SHP77 (cell line): Measurements from ENCODE around the gene YTHDC2.

Source experiments
- DNase-seq, 2 experiments: peaks; one replicate each; lab custom pipeline; 2025; lab: John Stamatoyannopoulos, UW

The YTHDC2 gene

GRCh38 chr5:113513384-113514288 is at the start of gene YTHDC2:
YTHDC2 (plus strand) TSS chr5:113513694; CDS start chr5:113513896, 202 bp downstream.
- peak; percentile 66 to 84 for DNase-seq

DNA sequence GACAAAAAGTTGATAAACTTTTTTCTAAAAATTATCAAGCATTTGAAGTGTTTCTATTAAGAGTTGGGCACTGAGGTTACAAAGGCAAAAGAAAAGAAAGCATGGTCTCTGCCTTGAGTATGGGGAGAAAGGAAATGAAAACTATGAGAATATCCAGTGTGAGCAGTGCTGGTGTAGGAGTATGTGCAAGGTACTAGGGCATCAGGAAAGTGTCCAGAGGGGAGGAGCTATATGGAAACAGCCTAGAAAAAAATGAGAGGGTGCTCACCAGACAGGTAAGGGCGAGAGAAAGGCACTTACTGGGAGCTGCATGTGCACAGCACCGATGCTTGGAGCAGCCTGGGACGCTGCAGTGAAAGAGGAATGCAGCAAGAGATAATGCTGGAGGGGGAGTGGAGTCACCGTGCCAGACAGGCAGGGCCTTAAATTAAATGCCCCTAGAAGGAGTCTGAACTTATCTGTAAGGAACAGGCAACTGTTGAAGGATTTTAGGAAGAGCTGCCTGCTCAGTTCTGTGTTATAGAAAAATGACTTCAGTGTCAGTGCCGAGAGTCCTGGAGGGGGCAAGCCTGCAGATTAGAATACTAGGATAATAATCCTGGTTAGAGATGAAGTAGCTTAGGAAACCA is 39.3 kb upstream of the YTHDC2 start:
- no peak for DNase-seq

GRCh38 chr5:113478691-113479090 is 34.8 kb upstream of the YTHDC2 start:
- DNase-seq: no peak

DNA sequence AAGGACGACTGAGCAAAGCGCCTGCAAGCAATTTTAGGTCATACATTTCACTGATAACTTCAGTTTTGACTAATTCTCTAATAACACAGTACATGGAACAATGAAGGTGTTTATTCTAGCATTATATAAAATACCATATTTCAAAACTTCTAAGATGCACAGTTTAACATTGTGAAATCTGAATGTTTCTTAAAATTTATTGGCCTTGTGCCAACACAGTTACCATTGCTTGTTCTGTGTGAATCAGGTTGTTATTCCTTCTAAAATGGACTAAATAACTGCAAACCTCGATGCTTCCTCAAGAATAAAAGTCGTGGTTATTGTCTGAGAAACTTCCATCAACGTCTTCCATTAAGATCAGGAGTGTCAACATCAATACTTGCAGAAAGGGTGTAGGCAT is 33.3 kb upstream of the YTHDC2 start:
- no peak for DNase-seq

DNA sequence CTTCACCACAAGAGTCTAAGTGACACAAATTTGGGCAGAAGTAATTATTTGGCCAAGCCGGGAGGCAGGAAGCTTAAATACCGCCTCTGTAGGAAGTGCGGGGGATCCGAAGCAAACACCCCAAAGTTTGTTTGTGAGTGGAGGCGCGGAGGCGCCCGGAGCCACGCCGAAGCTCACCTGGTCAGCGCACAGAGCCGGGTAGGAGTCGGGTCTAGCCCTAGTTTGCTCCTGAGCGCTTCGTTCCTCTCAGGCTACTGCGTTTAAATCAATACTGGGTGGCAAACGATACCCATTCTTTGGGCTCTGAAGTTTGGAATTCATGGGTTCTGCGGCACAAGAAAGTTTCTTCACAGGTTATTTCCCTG is 26.1 kb upstream of the YTHDC2 start:
- DNase-seq: no peak

GRCh38 chr5:113487781-113488644 is 25.5 kb upstream of the YTHDC2 start, which contains the start of gene MCC:
MCC (minus strand) TSS chr5:113488453.
- DNase-seq: peak; percentile 64 to 66

DNA sequence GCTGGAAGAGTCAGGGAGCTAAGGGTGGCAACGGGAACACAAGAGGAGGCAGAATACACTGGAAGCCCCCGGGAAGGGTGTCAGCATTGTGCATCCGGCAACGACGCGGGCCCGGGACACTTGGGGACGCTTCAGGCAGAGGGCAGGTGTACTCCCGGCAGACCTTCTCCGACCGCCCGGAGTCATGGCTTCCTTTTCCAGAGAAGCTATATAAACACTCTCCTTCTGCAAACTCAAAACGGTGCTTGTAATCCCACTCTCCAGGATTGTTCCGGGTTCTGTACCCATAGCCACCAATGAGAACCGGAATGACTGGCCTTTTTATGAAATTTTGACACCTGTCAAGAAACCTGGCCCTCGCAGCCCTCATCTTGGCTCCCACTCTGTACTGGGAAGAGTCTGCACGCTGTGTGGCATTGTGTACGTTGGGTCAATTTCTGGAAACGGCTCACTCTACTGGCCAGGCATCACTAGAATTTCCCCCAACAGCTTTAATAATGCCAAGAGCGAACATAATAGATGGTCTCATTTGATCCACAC is 24.8 kb upstream of the YTHDC2 start:
- no peak for DNase-seq

- no peak for DNase-seq
These were observed 24.2 kb upstream of the YTHDC2 start for GRCh38 chr5:113489299-113489698.

DNA sequence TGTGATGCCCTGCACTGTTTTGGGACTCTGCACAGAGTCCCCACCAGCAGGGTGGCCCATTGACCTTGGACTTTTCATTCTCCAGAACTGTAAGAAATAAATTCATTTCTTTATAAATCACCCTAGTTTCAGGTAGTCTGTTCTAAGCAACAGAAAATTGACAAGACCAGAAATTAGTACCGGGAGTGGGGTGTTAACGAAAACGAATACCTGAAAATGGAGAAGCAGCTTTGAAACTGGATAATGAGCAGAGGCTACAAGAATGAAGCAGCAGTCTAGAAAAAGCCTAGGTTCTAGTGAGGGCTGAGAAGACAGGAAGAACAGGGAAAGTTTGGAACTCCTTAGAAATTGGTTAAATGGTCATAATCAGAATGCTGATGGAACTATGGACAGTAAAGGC is 23.2 kb upstream of the YTHDC2 start:
- no peak for DNase-seq

DNA sequence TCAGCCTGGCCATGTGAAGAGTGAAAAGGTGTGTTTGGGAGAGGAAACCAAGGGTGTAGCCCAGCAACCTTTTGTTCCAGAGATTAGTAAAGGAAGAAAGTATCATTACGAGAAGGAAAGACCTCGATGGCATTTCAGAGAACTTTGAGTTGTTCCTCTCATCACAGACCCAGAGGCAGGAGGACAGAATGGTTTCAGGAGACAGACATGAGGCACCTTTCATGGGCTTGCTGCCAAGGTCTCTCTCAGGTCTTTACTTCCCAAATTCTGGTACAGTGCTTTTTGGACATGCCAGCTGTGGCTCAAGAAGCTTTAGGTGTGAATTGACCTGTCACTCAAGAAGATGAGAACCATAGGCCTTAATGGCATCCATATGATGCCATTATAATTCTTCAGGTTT is 22.5 kb upstream of the YTHDC2 start:
- DNase-seq: no peak

DNA sequence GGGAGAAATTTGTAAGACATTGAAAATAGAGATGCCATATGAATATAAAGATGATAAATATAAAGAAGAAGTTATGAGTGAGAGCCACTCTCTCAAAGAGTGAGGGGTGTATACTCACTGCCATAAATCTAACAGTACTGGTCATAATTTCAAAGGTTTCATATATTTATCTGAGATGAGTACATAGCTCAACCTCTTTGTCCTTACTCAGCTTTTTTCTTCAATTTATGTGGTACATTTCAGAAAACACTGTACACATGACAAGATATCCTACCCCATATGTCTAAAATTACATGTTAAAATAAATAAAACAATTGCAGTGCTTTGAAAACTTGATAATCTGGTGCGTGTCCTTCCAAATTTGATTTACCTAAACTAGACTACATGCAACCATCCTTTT is 20.0 kb upstream of the YTHDC2 start:
- DNase-seq: no peak

DNA sequence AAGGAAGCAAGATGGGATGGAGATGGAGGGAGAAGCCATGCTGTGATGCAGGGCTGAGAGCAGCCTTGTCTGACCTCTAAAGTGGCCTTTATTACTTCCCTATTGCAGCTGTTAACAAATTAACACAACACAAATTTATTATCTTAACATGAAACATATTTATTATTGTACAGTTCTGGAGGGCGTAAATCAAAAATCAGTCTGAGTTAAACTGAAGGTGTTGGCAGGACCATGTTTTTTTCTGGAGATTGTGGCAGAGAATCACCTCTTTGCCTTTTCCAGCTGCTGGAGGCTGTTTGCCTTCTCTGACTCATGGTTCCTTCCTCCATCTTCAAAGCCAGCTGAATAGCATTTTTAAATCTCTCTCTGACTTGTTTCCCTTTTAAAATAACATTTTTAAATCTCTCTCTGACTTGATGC is 18.1 kb upstream of the YTHDC2 start:
- DNase-seq: no peak

DNA sequence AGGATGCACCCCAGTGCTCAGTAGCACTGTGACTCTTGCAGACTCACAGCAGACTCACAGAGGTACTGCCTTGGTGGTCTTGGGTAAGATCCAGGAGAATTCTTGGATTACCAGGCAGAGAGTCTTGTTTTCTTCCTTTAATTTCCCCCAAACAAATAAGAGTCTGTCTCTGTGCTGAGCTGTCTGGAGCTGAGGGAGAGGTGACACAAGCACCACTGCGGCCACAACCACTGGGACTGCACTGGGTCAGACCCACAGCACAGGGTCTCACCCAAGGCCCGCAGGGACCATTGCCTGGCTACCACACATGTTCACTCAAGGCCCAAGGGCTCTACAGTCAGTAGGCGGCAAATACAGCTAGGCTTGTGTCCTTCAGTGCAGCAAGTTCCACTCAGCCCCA is 11.4 kb upstream of the YTHDC2 start:
- DNase-seq: no peak

GRCh38 chr5:113503146-113503545 is 10.3 kb upstream of the YTHDC2 start:
- no peak for DNase-seq

DNA sequence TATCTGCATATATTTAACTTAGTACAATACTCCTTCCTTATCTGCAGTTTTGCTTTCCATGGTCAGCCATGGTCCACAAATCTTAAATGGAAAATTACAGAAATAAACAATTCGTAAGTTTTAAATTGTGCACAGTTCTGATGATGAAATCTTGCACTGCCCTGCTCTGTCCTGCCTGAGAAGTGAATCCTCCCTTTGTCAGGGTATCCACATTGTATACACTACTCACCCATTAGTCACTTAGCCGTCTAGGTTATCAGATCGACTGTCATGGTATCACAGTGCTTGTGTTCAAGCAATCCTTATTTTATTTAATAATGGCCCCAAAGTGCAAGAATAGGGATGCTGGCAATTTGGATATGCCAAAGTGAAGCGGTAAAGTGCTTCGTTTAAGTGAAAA is 8.3 kb upstream of the YTHDC2 start:
- DNase-seq: no peak

GRCh38 chr5:113507601-113508000 is 5.9 kb upstream of the YTHDC2 start:
- no peak for DNase-seq

DNA sequence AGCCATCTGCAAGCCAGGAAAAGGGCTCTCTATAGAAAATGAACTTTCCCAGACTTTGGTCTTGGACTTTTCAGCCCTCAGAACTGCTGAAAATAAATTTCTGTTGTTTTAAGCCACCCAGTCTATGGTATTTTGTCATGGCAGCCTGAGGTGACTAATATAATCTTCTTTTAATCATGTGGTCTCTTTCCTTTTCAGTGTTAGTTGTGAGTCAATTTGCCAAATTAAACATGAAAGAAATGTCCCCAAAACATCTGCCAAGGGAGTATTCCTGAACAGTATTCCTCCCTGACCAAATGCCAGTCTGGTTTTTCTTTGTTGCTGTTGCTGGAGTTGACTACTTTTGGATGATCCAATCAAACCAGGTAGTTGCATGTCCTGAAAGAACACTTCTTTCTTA is 4.7 kb upstream of the YTHDC2 start:
- no peak for DNase-seq

DNA sequence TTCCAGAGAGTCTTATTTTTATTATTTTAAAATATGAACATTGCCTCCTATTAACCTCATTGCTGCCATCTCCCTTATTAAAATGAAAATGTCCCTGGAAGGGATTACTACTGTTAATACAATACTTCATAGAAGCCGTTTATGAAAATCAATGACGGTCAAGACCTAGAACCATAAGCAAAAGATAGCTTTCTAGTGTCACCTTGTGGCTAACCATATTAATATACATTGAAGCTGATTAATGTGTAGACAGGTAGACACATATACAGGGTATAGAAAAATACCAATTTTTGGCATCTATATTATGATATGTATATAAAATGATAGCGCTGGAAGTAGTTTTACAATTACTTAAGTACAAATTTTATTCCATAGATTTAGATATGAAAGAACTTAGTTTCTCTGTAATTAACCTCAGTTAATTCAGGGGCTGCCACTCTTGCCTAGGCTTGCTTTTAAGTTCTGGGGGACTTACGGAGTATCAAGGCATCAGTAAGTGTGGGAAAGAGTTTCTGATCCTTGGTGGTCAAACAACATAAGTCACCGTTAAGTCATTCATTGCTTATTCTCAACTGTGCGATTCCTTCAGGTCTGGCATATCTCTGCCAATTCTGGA is 2.5 kb upstream of the YTHDC2 start:
- DNase-seq: peak; percentile 23 to 36

DNA sequence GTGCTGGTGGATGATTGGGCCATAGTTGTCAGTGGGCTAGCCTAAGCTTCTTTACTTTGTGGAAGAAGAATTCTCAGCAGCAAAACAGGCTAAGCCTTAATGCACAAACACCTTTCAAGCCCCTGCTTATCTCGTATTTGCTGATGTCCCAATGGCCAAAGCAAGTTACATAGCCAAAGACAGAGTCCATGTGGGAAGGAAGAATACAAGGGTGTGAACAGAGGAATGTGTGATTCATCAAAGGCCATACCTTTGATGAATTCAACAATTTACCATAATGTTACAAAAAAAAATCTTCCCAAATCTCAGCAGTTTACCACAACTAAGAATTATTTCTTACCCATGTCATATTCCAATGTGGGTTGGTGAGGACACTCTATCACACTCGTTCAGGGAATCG is 1.2 kb upstream of the YTHDC2 start:
- DNase-seq: no peak

DNA sequence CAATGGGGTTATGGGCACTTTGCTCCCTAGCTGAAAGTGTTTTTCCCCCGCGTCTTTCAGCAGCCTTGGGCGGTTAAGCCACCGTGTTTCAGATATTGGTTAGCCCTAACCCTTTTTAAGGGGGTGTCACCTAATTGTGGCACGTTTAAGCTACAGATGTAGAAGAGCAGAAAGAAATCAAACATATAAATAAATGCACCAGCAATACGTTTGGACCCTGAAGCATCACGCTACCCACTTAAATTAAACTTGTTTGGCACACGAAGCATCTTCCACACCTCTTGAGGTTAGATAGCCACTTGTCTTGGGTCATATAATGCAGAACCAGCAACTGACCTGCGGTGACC is 768 bp downstream of the YTHDC2 start:
- DNase-seq: no peak

GRCh38 chr5:113518884-113519283 is 5.4 kb downstream of the YTHDC2 start:
- DNase-seq: no peak

DNA sequence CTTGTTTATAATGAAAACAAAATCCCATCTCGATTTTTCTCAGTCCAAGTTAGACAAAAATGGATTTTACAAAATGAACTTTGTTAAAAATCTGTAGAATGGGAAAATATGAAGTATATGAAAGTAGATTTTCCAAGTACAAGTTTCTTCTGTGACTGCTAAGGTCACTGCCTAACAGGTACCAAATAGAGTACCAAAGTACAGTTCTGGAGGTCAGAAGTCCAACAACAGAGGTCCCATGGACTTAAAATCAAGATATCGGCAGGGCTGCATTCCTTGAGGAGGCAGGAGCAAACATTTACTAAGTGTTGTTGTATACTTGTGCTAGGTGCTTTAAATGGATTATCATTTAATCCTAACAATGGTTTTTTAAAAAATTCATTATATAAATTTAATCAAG is 5.9 kb downstream of the YTHDC2 start:
- DNase-seq: no peak
